Astrocyte (in vitro differentiated cells and primary cell): Measurements from ENCODE around the gene GMDS. TPM values are rescaled to one million over a fixed set of nuclear protein-coding genes. Genes with fewer than 3 reads are reported as not detected.

Source experiments
- DNase-seq: peaks from one replicate; pipeline ENCODE4 v3.0.0-alpha.2; 2010; ENCODE audit warnings: low read depth
- FAIRE-seq: peaks from 2 replicates; lab custom pipeline; 2011; peaks lifted over from hg19 to GRCh38; lab: Jason Lieb, UNC
- H2AFZ ChIP-seq: 2 replicates; pipeline ENCODE4 v1.6.0; 2012; ENCODE audit warnings: low read depth, low read length, inconsistent platforms
- H3K27ac ChIP-seq: 2 replicates; pipeline ENCODE4 v1.5.1; 2011; ENCODE audit warnings: low read depth, low read length, inconsistent platforms
- H3K27me3 ChIP-seq: 2 replicates; pipeline ENCODE4 v1.6.0; 2011; ENCODE audit warnings: low read length, inconsistent platforms; ENCODE audit not compliant: insufficient read depth
- H3K36me3 ChIP-seq: 2 replicates; pipeline ENCODE4 v1.5.1; 2011; ENCODE audit warnings: low read length, inconsistent platforms; ENCODE audit not compliant: insufficient read depth
- H3K4me1 ChIP-seq: 2 replicates; pipeline ENCODE4 v1.5.1; 2011; ENCODE audit warnings: low read length, inconsistent platforms; ENCODE audit not compliant: insufficient read depth
- H3K4me2 ChIP-seq: 2 replicates; pipeline ENCODE4 v1.6.0; 2012; ENCODE audit warnings: low read length, inconsistent platforms
- H3K4me3 ChIP-seq: 2 replicates; pipeline ENCODE4 v1.5.1; 2011; ENCODE audit warnings: low read depth, mild to moderate bottlenecking, low read length, inconsistent platforms; ENCODE audit not compliant: insufficient read depth
- H3K79me2 ChIP-seq: 2 replicates; pipeline ENCODE4 v1.6.0; 2012; ENCODE audit warnings: mild to moderate bottlenecking, low read length, inconsistent platforms; ENCODE audit not compliant: insufficient read depth
- H3K9ac ChIP-seq: 2 replicates; pipeline ENCODE4 v1.6.0; 2012; ENCODE audit warnings: mild to moderate bottlenecking, low read length, inconsistent platforms
- H3K9me3 ChIP-seq: 2 replicates; pipeline ENCODE4 v1.5.1; 2012; ENCODE audit warnings: low read depth, mild to moderate bottlenecking, low read length, inconsistent platforms; ENCODE audit not compliant: insufficient read depth
- H4K20me1 ChIP-seq: 2 replicates; pipeline ENCODE4 v1.6.0; 2012; ENCODE audit warnings: low read length, inconsistent platforms; ENCODE audit not compliant: insufficient read depth
- H3K27ac Mint-ChIP-seq: one replicate; pipeline ENCODE4 v1.8.0; 2021; ENCODE audit warnings: mild to moderate bottlenecking, mixed read lengths; ENCODE audit not compliant: unreplicated experiment
- H3K27me3 Mint-ChIP-seq: one replicate; pipeline ENCODE4 v1.8.0; 2021; ENCODE audit warnings: low read depth, mixed read lengths; ENCODE audit not compliant: unreplicated experiment
- H3K36me3 Mint-ChIP-seq: one replicate; pipeline ENCODE4 v1.8.0; 2021; ENCODE audit warnings: low read depth, mixed read lengths; ENCODE audit not compliant: unreplicated experiment
- H3K4me1 Mint-ChIP-seq: one replicate; pipeline ENCODE4 v1.8.0; 2021; ENCODE audit warnings: low read depth, mixed read lengths; ENCODE audit not compliant: unreplicated experiment
- H3K4me3 Mint-ChIP-seq: one replicate; pipeline ENCODE4 v1.8.0; 2021; ENCODE audit warnings: mild to moderate bottlenecking, moderate library complexity, mixed read lengths; ENCODE audit not compliant: unreplicated experiment
- H3K9me3 Mint-ChIP-seq: one replicate; pipeline ENCODE4 v1.8.0; 2021; ENCODE audit warnings: mild to moderate bottlenecking, mixed read lengths; ENCODE audit not compliant: unreplicated experiment
- CTCF ChIP-seq: IDR thresholded peaks from 2 replicates; pipeline ENCODE4 v1.5.1; 2011; ENCODE audit warnings: low read depth, mild to moderate bottlenecking, inconsistent platforms, low read length, moderate library complexity; ENCODE audit not compliant: insufficient read depth
- EZH2 ChIP-seq: IDR thresholded peaks from 2 replicates; pipeline ENCODE4 v1.6.1; 2012; ENCODE audit warnings: mild to moderate bottlenecking, low read length, inconsistent platforms; ENCODE audit not compliant: insufficient read depth
- total RNA-seq: library from RNA; stranded (reverse); gene quantifications from 2 replicates; pipeline ENCODE4 v1.2.1, GENCODE V29; 2021

GMDS gene
- total RNA-seq, 1 donor from 2014 or later, result 9.4 TPM

- H3K4me1 Mint-ChIP-seq, result peaks cover 1% of the 10 kb centered on the region
- Histone ChIP-seq H3K27me3 (no peaks in the 10 kb centered on the region), H3K36me3 (no peaks in the 10 kb centered on the region), H3K27ac (peak overlapping the region; percentile 84), H3K4me1 (peaks cover 12% of the 10 kb centered on the region), H3K4me2 (peak overlapping the region; percentile 98), H3K9ac (peak overlapping the region; percentile 94), H3K79me2 (peaks cover 4% of the 10 kb centered on the region), H3K9me3 (no peaks in the 10 kb centered on the region), H3K4me3 (peak overlapping the region; percentile 85), H2AFZ (peak overlapping the region; percentile 86), H4K20me1 (no peaks in the 10 kb centered on the region)
- H3K27me3 Mint-ChIP-seq, result no peaks in the 10 kb centered on the region
- H3K9me3 Mint-ChIP-seq, result no peaks in the 10 kb centered on the region
- peak; percentile 48 for DNase-seq
- TF ChIP-seq CTCF (no peak), EZH2 (no peak)
- peaks cover 2% of the 10 kb centered on the region for H3K36me3 Mint-ChIP-seq
- peak overlapping the region; percentile 92 for H3K27ac Mint-ChIP-seq
- FAIRE-seq, result no peak
- peak overlapping the region; percentile 93 for H3K4me3 Mint-ChIP-seq
These were observed 765 bp upstream of the GMDS start for GRCh38 chr6:2245877-2246863.

DNA sequence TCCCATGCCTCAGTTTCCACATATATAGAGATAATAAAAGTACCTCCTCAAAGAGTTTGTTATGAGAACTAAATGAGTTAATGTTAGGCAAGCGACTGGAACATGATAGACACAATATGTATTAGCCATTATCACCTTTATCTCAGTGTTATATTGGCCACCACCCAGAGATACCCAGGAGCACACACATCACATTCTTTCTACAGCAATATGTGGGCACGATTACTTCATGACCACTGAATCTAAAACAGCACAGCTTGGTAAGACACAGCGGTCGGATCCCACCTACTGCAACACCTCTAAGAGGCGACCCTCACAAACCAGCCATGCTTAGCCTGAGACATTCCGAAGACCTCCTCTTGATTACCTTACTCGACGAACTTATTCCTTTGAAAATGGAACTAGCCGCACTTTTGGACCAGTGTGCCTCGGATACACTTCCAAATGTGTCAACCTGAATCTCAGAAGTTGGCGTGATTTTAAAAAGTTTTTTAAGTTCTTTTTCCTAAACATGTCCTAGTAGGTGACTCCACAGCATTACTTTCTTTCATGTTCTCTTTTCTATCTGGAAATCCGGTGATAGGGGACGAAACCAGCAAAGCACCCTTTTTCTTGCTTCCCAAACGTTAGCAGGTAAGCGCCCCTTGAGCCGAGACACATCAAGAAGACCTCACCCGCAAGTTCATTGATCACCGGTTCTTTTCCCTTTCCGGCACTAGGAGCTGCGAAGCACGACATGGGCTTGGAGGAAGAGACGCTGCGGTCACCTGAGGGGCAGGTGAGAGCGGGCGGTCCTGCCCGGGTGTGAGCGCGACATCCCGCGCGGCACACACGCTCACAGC lies 923 bp downstream of the GMDS start:
- no peaks in the 10 kb centered on the region for H3K27me3 ChIP-seq
- Mint-ChIP-seq H3K36me3 (peaks cover 2% of the 10 kb centered on the region), H3K4me1 (peaks cover 1% of the 10 kb centered on the region), H3K9me3 (no peaks in the 10 kb centered on the region), H3K27ac (peak overlapping the region; percentile 74), H3K27me3 (no peaks in the 10 kb centered on the region), H3K4me3 (peak overlapping the region; percentile 91)
- no peaks in the 10 kb centered on the region for H3K9me3 ChIP-seq
- H3K9ac ChIP-seq, result peak overlapping the region; percentile 94
- no peaks in the 10 kb centered on the region for H3K36me3 ChIP-seq
- no peaks in the 10 kb centered on the region for H4K20me1 ChIP-seq
- H3K79me2 ChIP-seq, result peaks cover 4% of the 10 kb centered on the region
- TF ChIP-seq CTCF (no peak), EZH2 (no peak)
- H3K27ac ChIP-seq, result no peak overlapping the region
- DNase-seq, result no peak
- peak overlapping the region; percentile 85 for H3K4me3 ChIP-seq
- no peak for FAIRE-seq
- peaks cover 12% of the 10 kb centered on the region for H3K4me1 ChIP-seq
- H2AFZ ChIP-seq, result peak overlapping the region; percentile 98
- peak overlapping the region; percentile 98 for H3K4me2 ChIP-seq
